T-helper 1 cell treated with Interleukin-12 subunit alpha and Interleukin-12 subunit beta and Interleukin-4 antibody, amounts not matched to agents 30 ng/mL and 1 ng/mL, for 36 hours (primary cell): ENCODE measurements around the gene ZFYVE9. TPM values are rescaled to one million over a fixed set of nuclear protein-coding genes. Genes with fewer than 3 reads are reported as not detected.

Source experiments
- intact Hi-C: fragments of 100-400 bp; cut with micrococcal nuclease; formaldehyde crosslinking; loops from one replicate; pipeline ENCODE4 v1.15.1; 2024
- total RNA-seq: library from RNA; stranded (reverse); gene quantifications from 2 replicates; pipeline ENCODE4 v1.2.3, GENCODE V29; 2022

ZFYVE9 gene
- total RNA-seq, 1 donor from 2014 or later, result 1.4 TPM

DNA sequence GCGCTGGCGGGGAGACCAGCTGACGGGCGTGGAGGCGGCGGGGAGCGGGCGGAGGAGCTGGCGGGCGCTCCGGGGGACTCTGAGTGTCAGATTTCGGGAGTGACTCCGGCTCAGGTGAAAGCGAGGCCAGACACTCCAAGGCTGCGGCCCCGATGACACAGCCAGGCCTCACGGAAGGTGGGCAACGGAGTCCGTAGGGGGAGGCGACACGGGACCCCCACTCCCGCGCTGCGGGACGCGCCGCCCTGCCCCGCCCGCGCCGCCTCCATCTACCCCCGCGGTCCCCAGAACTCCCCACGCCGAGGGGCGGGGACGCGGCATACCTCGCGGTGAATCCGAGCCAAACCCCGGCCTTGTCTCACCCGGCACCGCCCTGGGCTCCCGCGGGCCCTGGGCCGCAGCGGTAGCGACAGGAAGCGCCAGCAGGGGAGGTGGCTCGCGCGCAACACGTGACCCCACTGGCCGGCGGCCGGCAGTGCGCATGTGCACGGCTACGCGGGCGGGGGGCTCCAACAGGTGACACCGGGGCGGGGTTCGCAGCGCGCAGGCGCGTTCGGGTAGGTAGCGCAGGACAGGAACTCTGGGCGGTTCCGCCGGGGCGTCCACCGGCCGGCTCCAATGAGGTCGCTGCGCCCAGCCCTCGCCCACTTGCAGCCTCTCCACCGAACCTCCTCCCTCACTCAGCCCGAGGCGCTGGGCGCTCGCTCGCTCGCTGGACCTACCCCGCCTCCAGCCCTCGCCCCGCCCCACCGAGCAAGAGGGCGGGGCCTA lies 224.0 kb downstream of the ZFYVE9 start, which contains the start of gene CC2D1B:
Gene CC2D1B, minus strand, starts transcription at position 460 of the 771 bp plus-strand sequence. CDS start 1,585 bp downstream, outside the sequence.
- intact Hi-C loops, result loop anchor here (1.0 to 5.0 kb wide), 20 partner anchors 38 to 1579 kb away; partner anchors contain the start of genes BTF3L4, CPT2, EPS15 and IFT25

DNA sequence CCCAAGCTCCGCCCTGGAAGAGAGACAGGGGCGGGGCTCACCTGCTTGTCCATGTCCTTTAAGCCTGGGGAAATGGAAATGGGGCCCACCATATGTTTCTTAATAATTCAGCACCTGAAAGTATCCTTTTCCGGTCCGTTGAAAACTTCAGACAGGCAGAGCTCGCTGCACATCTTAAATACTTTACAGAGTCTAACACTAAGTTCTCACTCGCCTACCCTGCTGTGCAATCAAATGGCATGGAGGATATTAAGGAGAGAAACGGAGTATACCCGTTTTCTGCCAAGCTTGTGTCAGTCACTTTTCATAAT lies 224.6 kb downstream of the ZFYVE9 start:
- intact Hi-C loops, result loop anchor here (1.0 to 5.0 kb wide), 20 partner anchors 38 to 1578 kb away; partner anchors contain the start of genes BTF3L4, CPT2, EPS15 and IFT25

DNA sequence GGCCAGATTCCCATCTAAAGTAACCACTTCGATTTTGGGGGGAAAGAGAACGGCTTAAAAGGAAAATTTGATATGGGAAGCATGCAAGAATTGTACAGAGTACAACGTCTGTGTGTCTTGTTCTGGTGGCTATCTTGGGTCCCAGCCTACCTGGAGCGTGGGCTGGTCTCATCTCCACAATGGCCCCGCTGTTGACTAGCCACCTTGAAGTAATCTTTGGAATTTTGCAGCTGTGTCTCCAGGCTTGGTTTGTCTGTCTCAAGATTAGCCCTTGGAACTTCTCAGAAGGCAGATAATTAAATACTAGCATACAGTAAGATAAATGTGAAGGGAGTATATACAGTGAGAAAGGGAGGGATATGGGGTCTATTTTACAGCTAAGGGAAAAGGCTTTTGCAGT lies 225.4 kb downstream of the ZFYVE9 start:
- intact Hi-C loops, result loop anchor here (2.0 to 5.0 kb wide), 7 partner anchors 336 to 1578 kb away; partner anchors contain the start of genes CPT2, EPS15, IFT25 and RNF11

DNA sequence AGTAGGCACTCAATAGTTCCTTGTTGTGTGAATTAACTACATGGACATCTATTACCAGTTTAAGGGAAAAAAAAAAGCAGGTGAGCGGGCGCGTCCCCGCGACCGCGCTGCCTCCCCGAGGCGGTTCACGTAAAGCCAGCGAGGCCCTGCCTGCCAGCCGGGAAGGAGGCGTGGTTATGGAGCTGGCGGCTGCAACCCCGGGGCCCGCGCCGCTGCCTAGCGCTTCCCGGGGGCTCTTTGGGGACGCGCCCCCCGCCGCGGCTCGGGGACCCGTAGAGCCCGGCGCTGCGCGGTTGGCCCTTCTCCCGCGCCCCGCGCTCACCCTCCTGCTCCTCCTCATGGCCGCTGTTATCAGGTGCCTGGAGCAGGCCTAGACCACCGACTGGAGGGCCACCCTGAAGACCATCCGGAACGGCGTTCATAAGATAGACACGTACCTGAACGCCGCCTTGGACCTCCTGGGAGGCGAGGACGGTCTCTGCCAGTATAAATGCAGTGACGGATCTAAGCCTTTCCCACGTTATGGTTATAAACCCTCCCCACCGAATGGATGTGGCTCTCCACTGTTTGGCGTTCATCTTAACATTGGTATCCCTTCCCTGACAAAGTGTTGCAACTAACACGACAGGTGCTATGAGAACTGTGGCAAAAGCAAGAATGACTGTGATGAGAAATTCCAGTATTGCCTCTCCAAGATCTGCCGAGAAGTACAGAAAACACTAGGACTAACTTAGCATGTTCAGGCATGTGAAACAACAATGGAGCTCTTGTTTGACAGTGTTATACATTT lies 226.7 kb downstream of the ZFYVE9 start:
- intact Hi-C loops, result loop anchor here (1.0 to 5.0 kb wide), 5 partner anchors 227 to 1131 kb away; partner anchors contain the start of genes CPT2, EPS15, RNF11 and SCP2

DNA sequence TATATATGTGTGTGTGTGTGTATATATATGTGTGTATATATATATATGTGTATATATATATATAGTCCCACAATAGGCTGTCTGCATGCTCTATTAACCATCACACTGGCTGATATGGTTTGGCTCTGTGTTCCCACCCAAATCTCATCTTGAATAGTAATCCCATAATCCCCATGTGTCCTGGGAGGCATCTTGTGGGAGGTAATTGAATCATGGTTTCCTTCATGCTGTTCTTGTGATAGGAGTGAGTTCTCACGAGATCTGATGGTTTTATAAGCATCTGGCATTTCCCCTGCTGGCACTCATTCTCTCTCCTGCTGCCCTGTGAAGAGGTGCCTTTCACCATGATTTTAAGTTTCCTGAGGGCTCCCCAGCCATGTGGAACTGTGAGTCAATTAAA lies 228.0 kb downstream of the ZFYVE9 start:
- intact Hi-C loops, result loop anchor here (5.0 kb wide), 4 partner anchors 557 to 1133 kb away; partner anchors contain the start of genes CPT2, EPS15, RNF11 and SCP2

DNA sequence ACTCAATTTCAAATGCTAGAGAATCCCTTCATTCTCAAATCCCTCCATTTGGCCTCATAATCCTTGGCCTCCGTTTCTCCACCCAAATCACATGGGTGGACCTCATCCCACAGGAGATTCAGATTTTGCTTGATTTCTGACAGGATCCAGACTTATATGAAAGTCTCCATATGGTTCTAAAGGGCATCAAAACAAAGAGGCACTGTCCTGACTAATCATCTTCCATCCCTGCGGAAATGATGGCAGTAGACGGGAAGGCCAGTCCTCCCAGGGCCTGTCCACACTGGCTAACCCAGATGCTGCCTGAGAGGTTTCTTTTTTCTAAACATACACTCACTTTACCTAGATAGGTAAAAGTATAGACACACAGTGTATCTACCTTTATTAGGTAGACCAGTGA lies 243.5 kb downstream of the ZFYVE9 start:
- intact Hi-C loops, result no loop called here

DNA sequence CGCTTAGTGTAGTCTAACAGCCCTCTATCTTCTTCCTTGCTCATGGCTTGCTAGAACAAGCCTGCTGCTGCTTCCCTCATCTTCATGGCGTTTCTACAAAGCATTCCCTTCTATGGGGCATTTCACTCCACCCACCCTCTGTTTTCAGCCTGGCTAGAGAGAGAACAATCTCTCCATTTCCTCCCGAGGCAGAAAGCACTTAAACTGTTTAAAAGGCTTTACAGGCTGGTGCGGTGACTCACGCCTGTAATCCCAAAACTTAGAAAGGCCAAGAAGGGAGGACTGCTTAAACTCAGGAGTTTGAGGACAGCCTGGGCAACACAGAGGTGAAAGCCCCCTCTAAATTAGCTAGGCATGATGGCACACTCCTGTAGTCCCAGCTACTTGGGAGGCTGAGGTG lies 244.6 kb downstream of the ZFYVE9 start:
- intact Hi-C loops, result no loop called here

DNA sequence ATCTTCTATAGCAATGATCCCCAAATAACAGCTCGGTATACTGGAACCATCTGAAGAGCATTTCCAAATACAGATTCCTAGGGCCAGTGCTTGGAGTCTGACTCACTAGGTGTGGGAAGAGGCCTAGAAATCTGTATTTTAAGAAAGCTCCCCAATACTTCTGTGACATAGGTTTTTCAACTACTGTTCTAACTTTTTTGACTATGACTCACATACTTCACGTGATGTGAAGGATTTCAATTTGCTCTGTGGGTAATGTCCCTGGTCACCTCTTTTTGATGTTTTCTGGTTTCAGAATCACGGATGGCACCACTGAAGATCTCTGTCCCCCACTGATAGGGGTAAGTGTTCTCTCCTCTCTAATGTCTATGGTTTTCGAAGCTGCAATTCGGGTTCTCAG lies 251.3 kb downstream of the ZFYVE9 start:
- intact Hi-C loops, result no loop called here

Other genes with a start within 250 kb of the ZFYVE9 start
- gene RAB3B, start 151.4 kb upstream of the ZFYVE9 start, total RNA-seq, result 0.02 TPM in 1 of 2 replicates, not detected in the other
- 14.6 and 16.5 TPM in 2 replicates for gene KTI12, start 108.3 kb upstream of the ZFYVE9 start, total RNA-seq
- 53.1 and 59.7 TPM in 2 replicates for gene TXNDC12, start 86.9 kb upstream of the ZFYVE9 start, total RNA-seq
- 33.0 and 34.5 TPM in 2 replicates for gene BTF3L4, start 85.8 kb upstream of the ZFYVE9 start, total RNA-seq
- gene CC2D1B, start 224.1 kb downstream of the ZFYVE9 start, total RNA-seq, result 70.7 and 71.4 TPM in 2 replicates